Stimulated activated CD8-positive, alpha-beta memory T cell treated with anti-CD3 and anti-CD28 coated beads, Interleukin-12 subunit alpha, Interleukin-12 subunit beta, amount 100 ng/mL, for 24 hours (primary cell): ENCODE measurements around the gene GADD45GIP1.
"Not testable (repeated sequence)": the region's sequence is repeated elsewhere in the genome, so short reads cannot be mapped to it uniquely, and the experiment has no call there.

Source experiments
- DNase-seq: peaks from one replicate; pipeline ENCODE4 v3.0.0-alpha.2; 2020; ENCODE audit errors: extremely low read depth

The GADD45GIP1 gene

GRCh38 chr19:12957389-12957952 is 448 bp upstream of the GADD45GIP1 start:
- DNase-seq = not testable (repeated sequence)

GRCh38 chr19:12955996-12956395 is 1.0 kb downstream of the GADD45GIP1 start:
- no peak for DNase-seq

GRCh38 chr19:12955575-12955974 is 1.4 kb downstream of the GADD45GIP1 start:
- DNase-seq = not testable (repeated sequence)

GRCh38 chr19:12954612-12954962 is 2.4 kb downstream of the GADD45GIP1 start:
- no peak for DNase-seq

- DNase-seq = no peak
These were observed 3.0 kb downstream of the GADD45GIP1 start for GRCh38 chr19:12953799-12954611.

- DNase-seq = no peak
These were observed 3.8 kb downstream of the GADD45GIP1 start for GRCh38 chr19:12953138-12953798.

GRCh38 chr19:12952488-12953137 is 4.4 kb downstream of the GADD45GIP1 start:
- no peak for DNase-seq

- DNase-seq = not testable (repeated sequence)
These were observed 5.0 kb downstream of the GADD45GIP1 start for GRCh38 chr19:12952050-12952449.

GRCh38 chr19:12949363-12950283 is 7.4 kb downstream of the GADD45GIP1 start:
- DNase-seq = no peak

- no peak for DNase-seq
These were observed 8.2 kb downstream of the GADD45GIP1 start for GRCh38 chr19:12948612-12949362.

- no peak for DNase-seq
These were observed 9.1 kb downstream of the GADD45GIP1 start for GRCh38 chr19:12947702-12948611.

- DNase-seq = no peak
These were observed 10.1 kb downstream of the GADD45GIP1 start for GRCh38 chr19:12946731-12947496.

GRCh38 chr19:12946092-12946721 is 10.8 kb downstream of the GADD45GIP1 start:
- DNase-seq = no peak

GRCh38 chr19:12945479-12946091 is 11.4 kb downstream of the GADD45GIP1 start, which contains the start of gene RAD23A:
TSS of gene RAD23A (plus strand) at chr19:12945862. CDS start at chr19:12945949, 87 bp downstream.
- peak; percentile 95 for DNase-seq

- no peak for DNase-seq
These were observed 12.8 kb downstream of the GADD45GIP1 start for GRCh38 chr19:12944104-12944674.

GRCh38 chr19:12943437-12944044 is 13.5 kb downstream of the GADD45GIP1 start:
- no peak for DNase-seq

GRCh38 chr19:12940897-12941296 is 16.1 kb downstream of the GADD45GIP1 start:
- no peak for DNase-seq
